Stimulated activated CD8-positive, alpha-beta memory T cell treated with anti-CD3 and anti-CD28 coated beads, Interleukin-2, amount 100 ng/mL, for 48 hours (primary cell): Measurements from ENCODE around the gene WDTC1.
A peak's percentile ranks its signal among the peaks of the same experiment; 100 is the strongest.

ENCODE experiments used
- DNase-seq, 2 donors: peaks; one replicate each; pipeline ENCODE4 v3.0.0-alpha.2; 2020; ENCODE audit warnings: low read depth in 2 of 2

WDTC1 gene

DNA sequence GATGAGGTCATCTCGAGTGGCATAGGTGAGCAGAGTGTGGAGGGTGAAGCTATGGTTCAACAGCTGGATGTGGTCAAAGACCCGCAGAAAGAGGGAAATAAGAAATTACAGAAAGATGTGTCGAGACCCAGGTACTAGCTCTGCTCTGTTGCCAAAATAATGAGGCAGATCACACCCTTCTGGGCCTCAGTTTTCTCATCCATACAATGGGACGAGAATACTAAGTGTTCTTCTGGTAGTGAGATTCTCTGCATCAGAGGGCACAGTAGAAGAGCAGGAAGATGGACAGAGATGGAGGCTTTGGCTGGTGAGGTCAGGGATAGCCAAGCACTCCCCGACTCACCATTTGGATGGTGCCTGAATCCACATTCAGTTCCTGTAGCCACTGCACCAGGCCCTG lies 121.3 kb downstream of the WDTC1 start:
- no peak for DNase-seq

DNA sequence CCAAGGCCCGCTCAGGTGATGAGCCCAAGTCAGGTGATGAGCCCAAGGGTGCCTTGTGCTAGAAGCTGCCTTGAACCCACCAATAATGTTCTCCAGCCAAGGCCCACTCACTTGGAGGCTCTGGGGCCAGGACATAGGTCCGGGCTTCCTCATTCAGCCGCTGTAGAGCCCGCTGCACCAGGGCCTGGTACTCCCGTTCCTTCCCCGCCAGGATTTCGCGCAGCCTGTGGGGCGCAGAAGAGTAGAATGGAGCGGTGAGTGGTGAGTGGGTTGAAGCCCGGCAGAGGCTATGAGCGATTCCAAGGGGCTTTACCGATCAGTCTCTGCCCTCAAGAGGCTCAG lies 121.8 kb downstream of the WDTC1 start:
- no peak for DNase-seq

DNA sequence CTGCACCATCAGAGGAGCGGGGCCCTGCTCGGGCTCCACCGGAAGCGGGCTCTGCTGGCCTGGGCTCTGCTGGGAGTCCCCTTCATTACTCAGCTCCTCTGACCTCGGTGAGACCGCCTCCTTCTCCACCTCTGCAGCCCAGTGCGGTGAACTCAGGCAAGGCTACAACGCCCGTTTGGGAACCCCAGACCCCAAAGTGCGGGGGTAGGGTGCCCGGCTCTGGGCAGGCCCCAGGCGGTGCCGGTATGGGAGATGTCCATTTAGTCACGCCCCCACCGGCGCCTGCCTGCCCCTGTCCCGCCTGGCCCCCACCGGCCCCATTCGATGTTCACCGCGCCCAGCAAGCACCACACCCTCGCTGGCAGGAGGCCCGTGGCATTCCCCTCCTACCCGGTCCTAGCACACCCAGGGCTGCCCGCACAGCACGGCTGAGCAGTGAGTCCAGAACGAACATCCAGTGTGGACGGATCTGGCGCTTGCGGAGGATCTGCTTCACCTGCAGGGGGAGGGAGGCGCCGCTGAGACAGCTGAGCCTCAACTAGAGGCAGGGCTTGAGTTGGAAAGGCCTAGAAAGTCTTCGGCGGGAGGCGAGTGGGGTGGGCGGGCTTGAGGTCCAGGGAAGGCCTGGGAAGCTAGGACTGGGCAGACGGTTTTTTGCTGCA lies 122.3 kb downstream of the WDTC1 start:
- no peak for DNase-seq

DNA sequence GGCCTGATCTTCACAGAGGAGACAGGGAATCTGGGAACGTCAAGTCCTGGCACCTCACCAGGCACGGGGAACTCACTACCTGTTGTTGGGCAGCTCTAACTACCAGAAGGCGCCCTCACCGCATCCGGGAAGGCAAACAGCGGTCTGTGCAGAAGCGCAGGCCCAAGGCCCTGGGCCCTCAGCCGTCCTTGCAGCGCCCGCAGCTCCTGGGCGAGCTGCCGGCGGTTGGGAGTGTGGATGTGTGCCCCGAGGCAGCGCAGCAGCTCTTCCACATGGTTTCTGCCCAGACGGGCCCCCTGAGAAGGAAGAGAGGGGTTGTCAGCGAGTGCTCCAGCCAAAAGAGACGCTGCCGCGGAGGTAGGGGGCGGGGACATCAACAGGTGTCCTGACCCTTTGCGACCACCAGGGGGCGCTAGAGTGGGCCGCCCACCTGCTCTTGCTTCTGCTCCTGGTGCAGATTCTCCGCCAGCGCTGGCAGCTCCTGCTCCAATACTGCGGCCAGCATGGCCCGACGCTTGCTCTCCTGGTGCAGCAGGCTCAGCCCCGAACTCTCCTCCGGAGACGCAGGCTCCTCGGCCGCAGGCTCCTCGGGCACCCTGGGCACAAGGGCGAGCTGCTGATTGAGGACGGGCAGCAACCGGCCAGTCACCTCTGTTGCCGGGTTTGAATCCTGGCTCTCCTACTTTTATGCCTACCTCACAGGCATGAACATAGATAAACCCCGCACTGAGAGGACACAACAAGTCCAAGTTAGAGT lies 123.0 kb downstream of the WDTC1 start:
- DNase-seq = peak; percentile 59 to 74
